HG03521 (cell line): Measurements from ENCODE around the gene KRTAP27-1.

ENCODE experiments used
- ATAC-seq: cut with Tn5 transposase; IDR thresholded peaks from one replicate; pipeline ENCODE4 v1.9.1; 2021; ENCODE audit warnings: mild to moderate bottlenecking, moderate library complexity; ENCODE audit not compliant: unreplicated experiment

Gene KRTAP27-1

GRCh38 chr21:30305136-30305535, 32.4 kb downstream of the KRTAP27-1 start:
- no peak for ATAC-seq

GRCh38 chr21:30289215-30289614, 48.3 kb downstream of the KRTAP27-1 start, which contains the start of gene KRTAP25-1:
TSS of gene KRTAP25-1 (minus strand) at chr21:30289514. CDS start at chr21:30289490, 24 bp downstream.
- ATAC-seq, result no peak
